GM12878 (cell line): ENCODE data around the gene SURF4. TPM values are rescaled to one million over a fixed set of nuclear protein-coding genes. Genes with fewer than 3 reads are reported as not detected.

Experiments used
- ATAC-seq: fragments of 200-7000 bp; cut with Tn5 transposase; 3 replicates; pipeline ENCODE4 v1.9.1; 2020; ENCODE audit warnings: mild to moderate bottlenecking, moderate library complexity
- BruUV-seq: library from RNA; stranded (reverse); fragments of 400-500 nt; replicated peaks from 2 replicates; lab custom pipeline; 2021; lab: Mats Ljungman, UMichigan
- CTCF ChIA-PET: fragments of 300-600 bp; sonication (Branson Sonifier 250); formaldehyde crosslinking; extraction: SDS; loops from one replicate; lab custom pipeline; 2021; ENCODE audit warnings: inconsistent platforms; lab: Yijun Ruan, JAX
- POLR2A ChIA-PET: fragments of 350-600 bp; formaldehyde crosslinking; extraction: SDS; loops from one replicate; lab custom pipeline; 2021; ENCODE audit warnings: inconsistent platforms; lab: Charles Lee
- RAD21 ChIA-PET: fragments of 300-600 bp; sonication (Branson Sonifier 250); formaldehyde crosslinking; loops from one replicate; lab custom pipeline; 2023; ENCODE audit warnings: antibody characterized with exemption; ENCODE audit not compliant: unreplicated experiment; lab: Charles Lee
- SMC1A ChIA-PET: fragments of 300-600 bp; sonication (Branson Sonifier 250); formaldehyde crosslinking; loops from one replicate; lab custom pipeline; 2023; ENCODE audit not compliant: unreplicated experiment, uncharacterized antibody; lab: Charles Lee
- DNase-seq: peaks from one replicate; pipeline ENCODE4 v3.0.0-alpha.2; 2011; ENCODE audit warnings: low read depth, low spot score
- FAIRE-seq: peaks from 3 replicates; lab custom pipeline; 2011; peaks lifted over from hg19 to GRCh38; lab: Jason Lieb, UNC
- H2AFZ ChIP-seq: 2 replicates; pipeline ENCODE4 v1.6.0; 2011; ENCODE audit warnings: low read depth, low read length, control low read depth; ENCODE audit not compliant: control insufficient read depth
- H3K27ac ChIP-seq: 2 replicates; pipeline ENCODE4 v1.5.1; 2011; ENCODE audit warnings: control low read depth; ENCODE audit not compliant: control insufficient read depth, insufficient read depth
- H3K27me3 ChIP-seq, 2 experiments: replicated peaks in 1 of 2; 2 replicates each; pipeline versions ENCODE4 v1.6.0 to v1.6.1; 2011; ENCODE audit warnings: low read length in 1 of 2; ENCODE audit not compliant: control insufficient read depth in 2 of 2, insufficient read depth in 2 of 2
- H3K36me3 ChIP-seq, 2 experiments: 2 replicates each; pipeline ENCODE4 v1.5.1; 2011; ENCODE audit warnings: low read length in 1 of 2; ENCODE audit not compliant: control insufficient read depth in 2 of 2, insufficient read depth in 2 of 2
- H3K4me1 ChIP-seq: 2 replicates; pipeline ENCODE4 v1.6.1; 2011; ENCODE audit warnings: mild to moderate bottlenecking, low read length, moderate library complexity, mixed read lengths; ENCODE audit not compliant: control insufficient read depth, insufficient read depth
- H3K4me2 ChIP-seq: 2 replicates; pipeline ENCODE4 v1.6.0; 2011; ENCODE audit warnings: control low read depth; ENCODE audit not compliant: control insufficient read depth, insufficient read depth
- H3K4me3 ChIP-seq: fragments of 200-600 bp; sonication (generic); 2 replicates; pipeline ENCODE4 v1.5.1; 2016
- H3K79me2 ChIP-seq: 2 replicates; pipeline ENCODE4 v1.6.0; 2011; ENCODE audit warnings: low read length; ENCODE audit not compliant: control insufficient read depth, insufficient read depth
- H3K9ac ChIP-seq: 2 replicates; pipeline ENCODE4 v1.8.0; 2011; ENCODE audit warnings: low read length, control low read depth, mixed read lengths; ENCODE audit not compliant: control insufficient read depth, insufficient read depth
- H3K9me3 ChIP-seq: replicated peaks from 3 replicates; pipeline ENCODE4 v1.5.1; 2011; ENCODE audit warnings: mild to moderate bottlenecking, low read length; ENCODE audit not compliant: control insufficient read depth, insufficient read depth
- H4K20me1 ChIP-seq: 2 replicates; pipeline ENCODE4 v1.6.0; 2011; ENCODE audit not compliant: control insufficient read depth, insufficient read depth
- CREM ChIP-seq: IDR thresholded peaks from 2 replicates; pipeline ENCODE4 v1.6.1; 2014; ENCODE audit warnings: antibody characterized with exemption, low read depth
- GABPA ChIP-seq: IDR thresholded peaks from 2 replicates; pipeline ENCODE4 v1.6.1; 2014; ENCODE audit warnings: antibody characterized with exemption, low read depth, mild to moderate bottlenecking, inconsistent platforms
- HCFC1 ChIP-seq: fragments of 150-350 bp; IDR thresholded peaks from 2 replicates; pipeline ENCODE4 v1.6.1; 2014; ENCODE audit warnings: low read length
- KDM1A ChIP-seq: fragments of 200-600 bp; sonication (generic); IDR thresholded peaks from 2 replicates; pipeline ENCODE4 v1.6.1; 2016; ENCODE audit warnings: borderline replicate concordance
- MEF2A ChIP-seq: IDR thresholded peaks from 2 replicates; pipeline ENCODE4 v1.6.1; 2011; ENCODE audit warnings: low read depth, mild to moderate bottlenecking, low read length, moderate library complexity; ENCODE audit not compliant: insufficient read depth
- MEF2B ChIP-seq: fragments of 450-650 bp; IDR thresholded peaks from 2 replicates; pipeline ENCODE4 v1.6.1; 2018; ENCODE audit warnings: mild to moderate bottlenecking, moderate library complexity; ENCODE audit not compliant: partially characterized antibody, poor library complexity, severe bottlenecking
- MLLT1 ChIP-seq: fragments of 450-650 bp; IDR thresholded peaks from 2 replicates; pipeline ENCODE4 v1.6.1; 2016; ENCODE audit warnings: mild to moderate bottlenecking
- MYC ChIP-seq: IDR thresholded peaks from 2 replicates; pipeline ENCODE4 v1.6.1; 2011; ENCODE audit warnings: mild to moderate bottlenecking, low read length, moderate library complexity, inconsistent platforms; ENCODE audit not compliant: insufficient read depth, insufficient replicate concordance, insufficient read length, severe bottlenecking
- NBN ChIP-seq: fragments of 450-650 bp; IDR thresholded peaks from 2 replicates; pipeline ENCODE4 v1.6.1; 2016
- NR2C1 ChIP-seq: fragments of 450-650 bp; IDR thresholded peaks from 2 replicates; pipeline ENCODE4 v1.6.1; 2017; ENCODE audit warnings: antibody characterized with exemption, mild to moderate bottlenecking, moderate library complexity
- NRF1 ChIP-seq: conservative IDR thresholded peaks from 2 replicates; pipeline ENCODE4 v1.6.1; 2011; ENCODE audit warnings: mild to moderate bottlenecking, low read depth, low read length, improper control_type of control experiment
- PAX5 ChIP-seq: IDR thresholded peaks from 2 replicates; pipeline ENCODE4 v1.6.1; 2011; ENCODE audit warnings: low read depth, low read length, borderline replicate concordance
- SIX5 ChIP-seq: IDR thresholded peaks from 2 replicates; pipeline ENCODE4 v1.6.1; 2011; ENCODE audit warnings: mild to moderate bottlenecking, low read depth, low read length, moderate library complexity; ENCODE audit not compliant: severe bottlenecking
- ZZZ3 ChIP-seq: IDR thresholded peaks from 2 replicates; pipeline ENCODE4 v1.6.1; 2011; ENCODE audit warnings: low read depth; ENCODE audit not compliant: control insufficient read depth, insufficient read length
- WGBS: methylation state at CpG from one replicate; pipeline ENCODE4 v1.1.6; 2016; ENCODE audit warnings: low lambda C conversion rate; ENCODE audit not compliant: insufficient replicate concordance, insufficient coverage; ENCODE audit errors: missing lambda C conversion rate; 5-methylcytosine and 5-hydroxymethylcytosine counted together
- in situ Hi-C: fragments of 300-500 bp; cut with MboI; formaldehyde crosslinking; loops from 9 replicates; pipeline ENCODE4 v1.14.3; 2018; ENCODE audit warnings: mixed read lengths
- intact Hi-C: fragments of 100-400 bp; cut with micrococcal nuclease; formaldehyde crosslinking; loops from one replicate; pipeline ENCODE4 v1.14.2; 2022; ENCODE audit not compliant: unreplicated experiment
- polyA plus RNA-seq, 11 experiments: library from polyadenylated mRNA; depleted of rRNA in 4 of 11; unstranded in 6 of 11; stranded (reverse) in 5 of 11; fragments of >200 nt; fragmentation: Nextera tagmentation in 4 of 11; fragmentation: Illumina TruSeq in 1 of 11; extraction: Ambion mirVana in 4 of 11; extraction: Trizol in 1 of 11; gene quantifications; 1 replicate in 1 of 11; 2 replicates in 10 of 11; pipeline versions ENCODE4 v1.2.1 to v1.2.3, GENCODE V29; 2011 to 2016; ENCODE audit warnings: inconsistent platforms in 2 of 11, missing spikeins in 2 of 11, low read depth in 1 of 11
- total RNA-seq, 4 experiments: library from RNA; depleted of rRNA in 3 of 4; stranded (reverse); fragments of >200 nt in 3 of 4; fragmentation: Illumina TruSeq in 1 of 4; extraction: Trizol in 1 of 4; gene quantifications; 2 replicates each; pipeline versions ENCODE4 v1.2.1 to v1.2.3, GENCODE V29; 2013 to 2021
- TF ChIP-seq, protein P1 (sequence below): IDR thresholded peaks from 2 replicates; pipeline ENCODE4 v1.6.1; 2011; ENCODE audit warnings: borderline replicate concordance, low read depth, mild to moderate bottlenecking, moderate library complexity, low read length; ENCODE audit not compliant: insufficient read depth, poor library complexity, severe bottlenecking
- TF ChIP-seq, protein P2 (sequence below): IDR thresholded peaks from 2 replicates; pipeline ENCODE4 v1.6.1; 2011; ENCODE audit warnings: borderline replicate concordance, low read depth, mild to moderate bottlenecking, moderate library complexity, mixed read lengths, low read length; ENCODE audit not compliant: insufficient read depth; ENCODE audit errors: extremely low read length

SURF4 gene
- total and polyA plus RNA-seq, 10 of the 15 experiments (the other 5 are each of a cell fraction or from before 2014, with no cell fraction given) = 6.4 to 134 (median 78.7) TPM

- no peaks in the 10 kb centered on the region; a peak in 1 of 4 replicates for H3K27me3 ChIP-seq
- H3K79me2 ChIP-seq = peaks cover under 1% of the 10 kb centered on the region
- intact Hi-C loops (no loop called here), in situ Hi-C loops (no loop called here)
- H4K20me1 ChIP-seq = no peaks in the 10 kb centered on the region
- no peak overlapping the region for H3K27ac ChIP-seq
- H3K4me2 ChIP-seq = no peak overlapping the region
- WGBS = 91% methylated on average over 3 of the region's 3 CpGs
- FAIRE-seq (no peak), ATAC-seq (no peak), DNase-seq (no peak)
- TF ChIP-seq MLLT1 = no peak
- TF ChIP-seq MEF2B = no peak
- no peak for TF ChIP-seq MYC
- TF ChIP-seq HCFC1 = no peak
- TF ChIP-seq, protein P1, sequence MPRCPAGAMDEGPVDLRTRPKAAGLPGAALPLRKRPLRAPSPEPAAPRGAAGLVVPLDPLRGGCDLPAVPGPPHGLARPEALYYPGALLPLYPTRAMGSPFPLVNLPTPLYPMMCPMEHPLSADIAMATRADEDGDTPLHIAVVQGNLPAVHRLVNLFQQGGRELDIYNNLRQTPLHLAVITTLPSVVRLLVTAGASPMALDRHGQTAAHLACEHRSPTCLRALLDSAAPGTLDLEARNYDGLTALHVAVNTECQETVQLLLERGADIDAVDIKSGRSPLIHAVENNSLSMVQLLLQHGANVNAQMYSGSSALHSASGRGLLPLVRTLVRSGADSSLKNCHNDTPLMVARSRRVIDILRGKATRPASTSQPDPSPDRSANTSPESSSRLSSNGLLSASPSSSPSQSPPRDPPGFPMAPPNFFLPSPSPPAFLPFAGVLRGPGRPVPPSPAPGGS = no peak
- TF ChIP-seq CREM = no peak
- TF ChIP-seq GABPA = no peak
- TF ChIP-seq NBN = no peak
- TF ChIP-seq NRF1 = no peak
- no peak for TF ChIP-seq NR2C1
- no peak for TF ChIP-seq PAX5
- no peak for TF ChIP-seq KDM1A
- no peak for TF ChIP-seq MEF2A
- TF ChIP-seq SIX5 = no peak
- TF ChIP-seq ZZZ3 = no peak
- TF ChIP-seq, protein P2, sequence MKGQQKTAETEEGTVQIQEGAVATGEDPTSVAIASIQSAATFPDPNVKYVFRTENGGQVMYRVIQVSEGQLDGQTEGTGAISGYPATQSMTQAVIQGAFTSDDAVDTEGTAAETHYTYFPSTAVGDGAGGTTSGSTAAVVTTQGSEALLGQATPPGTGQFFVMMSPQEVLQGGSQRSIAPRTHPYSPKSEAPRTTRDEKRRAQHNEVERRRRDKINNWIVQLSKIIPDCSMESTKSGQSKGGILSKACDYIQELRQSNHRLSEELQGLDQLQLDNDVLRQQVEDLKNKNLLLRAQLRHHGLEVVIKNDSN = no peak
- ChIA-PET POLR2A (interaction anchor here (0.6 to 2.6 kb wide), 4 partner anchors 9 to 1264 kb away, joined by 3 to 12 read pairs (median 6); partner anchors contain the start of gene SLC2A6), CTCF (interaction anchor here (1.1 to 1.2 kb wide), 2 partner anchors 55 to 571 kb away, joined by 3 read pairs; partner anchors contain the start of gene SLC2A6), RAD21 (interaction anchor here (1.8 kb wide), 1 partner anchor 55 kb away, joined by 10 read pairs; the partner anchor contains the start of gene SLC2A6), SMC1A (interaction anchor here (0.9 to 2.3 kb wide), 3 partner anchors 14 to 37 kb away, joined by 3 to 6 read pairs (median 5); partner anchors contain the start of gene CACFD1)
- H3K9ac ChIP-seq = no peak overlapping the region
- H3K4me3 ChIP-seq = no peak overlapping the region
- H2AFZ ChIP-seq = no peak overlapping the region
- no TSS peak for BruUV-seq
- H3K4me1 ChIP-seq = peaks cover 32% of the 10 kb centered on the region
- H3K36me3 ChIP-seq = no peaks in the 10 kb centered on the region
- no peaks in the 10 kb centered on the region; the same call in 1 of the 3 replicates for H3K9me3 ChIP-seq
Measured at GRCh38 chr9:133423216-133423615, 47.4 kb upstream of the SURF4 start.
